GM12873 (cell line): ENCODE data around the gene CCL28.

ENCODE experiments used
- TF ChIP-seq, protein P1 (sequence below): IDR thresholded peaks from 2 replicates; pipeline ENCODE4 v1.5.1; 2012; ENCODE audit warnings: low read depth, mild to moderate bottlenecking, moderate library complexity, low read length, control low read depth; ENCODE audit not compliant: insufficient read depth; ENCODE audit errors: missing control alignments

Gene CCL28

DNA sequence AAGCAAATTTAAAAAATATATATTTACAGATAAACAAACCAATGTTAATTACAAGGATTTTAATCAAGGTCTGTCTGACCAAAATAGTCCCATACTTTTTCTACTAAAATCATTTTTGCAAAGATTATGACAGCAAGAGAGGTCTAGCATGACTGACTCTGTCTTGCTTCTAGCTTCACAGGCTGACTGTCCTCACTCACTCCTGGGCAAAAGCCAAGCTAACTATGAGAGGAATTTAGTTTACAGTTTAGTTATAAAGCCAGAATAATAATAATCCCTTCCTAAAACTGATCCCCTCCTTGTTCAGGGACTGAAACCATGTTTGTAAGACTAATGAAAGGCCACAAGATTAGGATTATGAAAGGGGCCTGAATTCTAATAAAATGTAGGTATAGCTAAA is 53.5 kb downstream of the CCL28 start:
- TF ChIP-seq, protein P1, sequence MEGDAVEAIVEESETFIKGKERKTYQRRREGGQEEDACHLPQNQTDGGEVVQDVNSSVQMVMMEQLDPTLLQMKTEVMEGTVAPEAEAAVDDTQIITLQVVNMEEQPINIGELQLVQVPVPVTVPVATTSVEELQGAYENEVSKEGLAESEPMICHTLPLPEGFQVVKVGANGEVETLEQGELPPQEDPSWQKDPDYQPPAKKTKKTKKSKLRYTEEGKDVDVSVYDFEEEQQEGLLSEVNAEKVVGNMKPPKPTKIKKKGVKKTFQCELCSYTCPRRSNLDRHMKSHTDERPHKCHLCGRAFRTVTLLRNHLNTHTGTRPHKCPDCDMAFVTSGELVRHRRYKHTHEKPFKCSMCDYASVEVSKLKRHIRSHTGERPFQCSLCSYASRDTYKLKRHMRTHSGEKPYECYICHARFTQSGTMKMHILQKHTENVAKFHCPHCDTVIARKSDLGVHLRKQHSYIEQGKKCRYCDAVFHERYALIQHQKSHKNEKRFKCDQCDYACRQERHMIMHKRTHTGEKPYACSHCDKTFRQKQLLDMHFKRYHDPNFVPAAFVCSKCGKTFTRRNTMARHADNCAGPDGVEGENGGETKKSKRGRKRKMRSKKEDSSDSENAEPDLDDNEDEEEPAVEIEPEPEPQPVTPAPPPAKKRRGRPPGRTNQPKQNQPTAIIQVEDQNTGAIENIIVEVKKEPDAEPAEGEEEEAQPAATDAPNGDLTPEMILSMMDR = no peak

DNA sequence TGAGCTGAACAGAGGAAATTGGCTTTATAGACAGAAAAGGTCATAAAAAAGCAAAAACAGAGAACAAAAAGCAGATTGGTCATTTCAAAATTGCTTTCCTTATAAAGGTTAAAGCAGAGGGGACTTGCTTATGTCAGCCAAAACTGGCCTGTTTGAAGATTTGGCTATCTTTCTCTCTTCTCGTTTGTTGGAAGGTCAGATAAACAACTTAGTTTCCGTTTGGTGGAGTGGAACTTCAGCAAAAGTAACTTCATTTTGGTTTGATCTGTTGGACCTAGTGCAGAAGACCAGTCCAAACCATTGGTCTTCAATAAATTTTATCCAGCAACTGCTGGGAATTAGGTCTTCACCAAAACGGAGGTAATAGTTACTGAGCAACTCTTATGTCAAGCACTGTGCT is 53.9 kb downstream of the CCL28 start:
- TF ChIP-seq, protein P1 = no peak

DNA sequence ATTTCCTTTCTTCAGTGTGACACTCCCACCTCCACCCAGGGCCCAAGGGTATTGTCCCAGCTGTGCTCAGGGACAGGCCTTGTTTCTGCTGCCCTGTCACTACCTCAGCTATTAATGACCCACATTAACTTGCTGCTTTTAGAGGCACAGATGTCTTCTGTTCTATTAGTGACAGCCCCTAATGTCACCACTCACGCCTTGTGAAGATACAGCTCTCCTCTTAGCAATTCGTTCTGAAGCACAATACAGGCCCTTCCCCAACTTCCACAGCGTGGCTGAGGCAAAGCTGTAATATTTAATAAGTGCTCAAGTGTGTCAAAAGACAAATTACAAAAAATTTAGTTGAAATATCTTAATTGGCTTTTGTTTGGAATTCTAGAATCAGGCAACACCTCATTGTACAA is 54.3 kb downstream of the CCL28 start:
- TF ChIP-seq, protein P1 = no peak

DNA sequence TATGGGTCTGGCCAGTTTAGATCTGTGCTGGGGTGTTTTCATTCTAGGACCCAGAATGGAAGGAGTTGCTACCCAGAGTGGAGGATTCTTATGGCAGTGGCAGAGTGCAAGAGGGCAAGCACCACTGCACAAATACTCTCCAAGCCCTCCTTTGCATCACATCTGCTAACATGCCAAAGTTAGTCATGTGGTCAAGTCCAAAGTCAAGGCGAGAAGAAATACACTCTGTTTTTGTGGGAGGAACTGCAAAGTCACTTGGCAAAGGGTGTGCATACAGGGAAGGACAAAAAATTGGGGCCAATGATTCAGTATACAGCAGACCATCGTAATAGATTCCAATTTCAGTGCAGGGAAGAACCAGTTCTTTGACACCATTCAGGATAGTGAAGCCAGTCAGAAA is 55.1 kb downstream of the CCL28 start:
- TF ChIP-seq, protein P1 = no peak

DNA sequence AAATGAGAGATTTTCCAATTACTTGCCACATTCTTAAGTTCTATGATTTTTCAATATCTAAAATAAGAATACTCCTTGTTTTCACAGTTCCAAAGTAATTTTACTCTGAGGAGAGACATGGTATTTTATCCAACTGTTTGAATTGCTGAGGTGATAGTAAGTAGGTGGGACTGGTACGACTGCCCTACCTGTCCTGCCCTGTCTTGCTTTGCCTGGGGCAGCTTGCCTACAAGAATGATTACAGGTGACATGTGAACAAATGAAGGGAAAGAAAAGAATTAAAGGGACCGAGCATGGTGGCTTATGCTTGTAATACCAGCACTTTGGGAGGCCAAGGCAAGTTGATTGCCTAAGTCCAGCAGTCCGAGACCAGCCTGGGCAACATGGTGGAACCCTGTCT is 57.4 kb downstream of the CCL28 start:
- TF ChIP-seq, protein P1 = no peak

DNA sequence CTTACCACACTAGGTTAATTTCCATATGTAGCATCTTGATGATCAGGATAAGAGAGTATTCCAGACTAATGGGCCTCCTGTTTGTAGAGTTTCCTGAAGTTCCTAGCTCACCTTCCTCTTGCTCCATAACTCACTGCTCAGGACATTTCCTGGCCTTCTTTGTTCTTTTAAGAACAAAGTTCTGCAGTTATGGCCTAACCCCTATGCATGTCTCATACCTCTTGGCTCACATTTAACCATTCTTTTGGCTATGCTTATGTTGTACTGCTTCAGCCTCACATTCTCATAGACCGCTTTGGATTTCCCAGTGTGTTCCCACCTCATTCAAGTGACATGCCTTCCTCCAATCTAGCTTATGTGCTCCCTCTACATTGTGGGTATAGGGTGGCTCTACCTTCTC is 58.5 kb downstream of the CCL28 start:
- TF ChIP-seq, protein P1 = no peak

DNA sequence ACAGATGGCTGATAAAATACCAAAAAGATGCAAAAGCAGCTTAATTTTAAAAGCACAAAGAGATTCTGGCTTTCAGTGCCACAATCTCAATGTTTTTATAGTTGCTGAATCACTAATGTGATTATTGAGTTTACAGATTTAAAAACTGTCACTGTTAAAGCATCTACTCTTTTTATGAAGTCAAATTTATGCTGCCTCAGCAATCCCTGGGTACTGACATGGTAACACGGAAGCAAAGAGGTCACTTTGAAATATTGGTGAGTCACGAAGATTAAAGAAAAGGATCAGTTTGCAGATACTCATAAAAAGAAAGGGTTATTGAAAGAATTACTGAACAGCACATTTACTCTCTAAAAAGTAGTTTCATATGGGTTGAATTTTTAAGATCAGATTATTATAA is 59.3 kb downstream of the CCL28 start:
- TF ChIP-seq, protein P1 = no peak
